Astrocyte (in vitro differentiated cells and primary cell): ENCODE measurements around the gene LZTS2. TPM values are rescaled to one million over a fixed set of nuclear protein-coding genes. Genes with fewer than 3 reads are reported as not detected.

ENCODE experiments used
- DNase-seq: peaks from one replicate; pipeline ENCODE4 v3.0.0-alpha.2; 2010; ENCODE audit warnings: low read depth
- FAIRE-seq: peaks from 2 replicates; lab custom pipeline; 2011; peaks lifted over from hg19 to GRCh38; lab: Jason Lieb, UNC
- H2AFZ ChIP-seq: 2 replicates; pipeline ENCODE4 v1.6.0; 2012; ENCODE audit warnings: low read depth, low read length, inconsistent platforms
- H3K27ac ChIP-seq: 2 replicates; pipeline ENCODE4 v1.5.1; 2011; ENCODE audit warnings: low read depth, low read length, inconsistent platforms
- H3K27me3 ChIP-seq: 2 replicates; pipeline ENCODE4 v1.6.0; 2011; ENCODE audit warnings: low read length, inconsistent platforms; ENCODE audit not compliant: insufficient read depth
- H3K36me3 ChIP-seq: 2 replicates; pipeline ENCODE4 v1.5.1; 2011; ENCODE audit warnings: low read length, inconsistent platforms; ENCODE audit not compliant: insufficient read depth
- H3K4me1 ChIP-seq: 2 replicates; pipeline ENCODE4 v1.5.1; 2011; ENCODE audit warnings: low read length, inconsistent platforms; ENCODE audit not compliant: insufficient read depth
- H3K4me2 ChIP-seq: 2 replicates; pipeline ENCODE4 v1.6.0; 2012; ENCODE audit warnings: low read length, inconsistent platforms
- H3K4me3 ChIP-seq: 2 replicates; pipeline ENCODE4 v1.5.1; 2011; ENCODE audit warnings: low read depth, mild to moderate bottlenecking, low read length, inconsistent platforms; ENCODE audit not compliant: insufficient read depth
- H3K79me2 ChIP-seq: 2 replicates; pipeline ENCODE4 v1.6.0; 2012; ENCODE audit warnings: mild to moderate bottlenecking, low read length, inconsistent platforms; ENCODE audit not compliant: insufficient read depth
- H3K9ac ChIP-seq: 2 replicates; pipeline ENCODE4 v1.6.0; 2012; ENCODE audit warnings: mild to moderate bottlenecking, low read length, inconsistent platforms
- H3K9me3 ChIP-seq: 2 replicates; pipeline ENCODE4 v1.5.1; 2012; ENCODE audit warnings: low read depth, mild to moderate bottlenecking, low read length, inconsistent platforms; ENCODE audit not compliant: insufficient read depth
- H4K20me1 ChIP-seq: 2 replicates; pipeline ENCODE4 v1.6.0; 2012; ENCODE audit warnings: low read length, inconsistent platforms; ENCODE audit not compliant: insufficient read depth
- H3K27ac Mint-ChIP-seq: one replicate; pipeline ENCODE4 v1.8.0; 2021; ENCODE audit warnings: mild to moderate bottlenecking, mixed read lengths; ENCODE audit not compliant: unreplicated experiment
- H3K27me3 Mint-ChIP-seq: one replicate; pipeline ENCODE4 v1.8.0; 2021; ENCODE audit warnings: low read depth, mixed read lengths; ENCODE audit not compliant: unreplicated experiment
- H3K36me3 Mint-ChIP-seq: one replicate; pipeline ENCODE4 v1.8.0; 2021; ENCODE audit warnings: low read depth, mixed read lengths; ENCODE audit not compliant: unreplicated experiment
- H3K4me1 Mint-ChIP-seq: one replicate; pipeline ENCODE4 v1.8.0; 2021; ENCODE audit warnings: low read depth, mixed read lengths; ENCODE audit not compliant: unreplicated experiment
- H3K4me3 Mint-ChIP-seq: one replicate; pipeline ENCODE4 v1.8.0; 2021; ENCODE audit warnings: mild to moderate bottlenecking, moderate library complexity, mixed read lengths; ENCODE audit not compliant: unreplicated experiment
- H3K9me3 Mint-ChIP-seq: one replicate; pipeline ENCODE4 v1.8.0; 2021; ENCODE audit warnings: mild to moderate bottlenecking, mixed read lengths; ENCODE audit not compliant: unreplicated experiment
- EZH2 ChIP-seq: IDR thresholded peaks from 2 replicates; pipeline ENCODE4 v1.6.1; 2012; ENCODE audit warnings: mild to moderate bottlenecking, low read length, inconsistent platforms; ENCODE audit not compliant: insufficient read depth
- total RNA-seq: library from RNA; stranded (reverse); gene quantifications from 2 replicates; pipeline ENCODE4 v1.2.1, GENCODE V29; 2021
- TF ChIP-seq, protein P1 (sequence below): IDR thresholded peaks from 2 replicates; pipeline ENCODE4 v1.5.1; 2011; ENCODE audit warnings: low read depth, mild to moderate bottlenecking, inconsistent platforms, low read length, moderate library complexity; ENCODE audit not compliant: insufficient read depth

The LZTS2 gene
- total RNA-seq, 1 donor from 2014 or later, result 69.9 TPM

DNA sequence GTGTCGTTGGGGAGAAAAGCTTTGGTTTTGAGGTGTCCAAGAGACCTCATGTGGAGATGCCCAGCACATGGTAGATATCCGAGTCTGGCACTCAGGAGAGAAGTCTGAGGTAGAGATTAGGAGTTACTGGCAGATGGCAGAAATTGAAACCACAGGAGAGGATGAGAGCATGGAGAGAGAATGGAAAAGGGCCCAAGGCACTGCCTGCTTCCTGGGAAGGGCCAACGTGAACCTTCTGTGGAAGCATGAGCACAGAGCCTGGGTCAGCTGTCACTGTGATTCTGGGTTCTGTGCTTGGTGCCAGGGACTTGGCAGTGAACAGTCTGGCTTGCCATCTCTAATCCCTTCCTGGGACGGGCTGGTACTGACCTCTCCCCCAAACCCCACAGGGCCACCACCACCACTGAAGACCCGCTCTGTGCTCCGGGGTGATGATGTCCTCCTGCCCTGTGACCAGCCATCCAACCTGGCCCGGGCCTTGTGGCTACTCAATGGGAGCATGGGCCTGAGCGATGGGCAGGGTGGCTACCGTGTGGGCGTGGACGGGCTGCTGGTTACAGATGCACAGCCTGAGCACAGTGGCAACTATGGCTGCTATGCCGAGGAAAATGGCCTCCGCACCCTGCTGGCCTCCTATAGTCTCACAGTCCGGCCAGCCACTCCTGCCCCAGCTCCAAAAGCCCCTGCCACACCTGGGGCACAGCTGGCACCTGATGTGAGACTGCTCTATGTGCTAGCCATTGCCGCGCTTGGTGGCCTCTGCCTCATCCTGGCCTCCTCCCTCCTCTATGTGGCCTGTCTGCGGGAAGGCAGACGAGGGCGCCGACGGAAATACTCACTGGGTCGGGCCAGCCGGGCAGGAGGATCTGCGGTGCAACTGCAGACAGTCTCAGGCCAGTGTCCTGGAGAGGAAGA is 16.4 kb upstream of the LZTS2 start:
- no peak for DNase-seq
- Histone ChIP-seq H3K27ac (no peak overlapping the region), H3K36me3 (peaks cover 4% of the 10 kb centered on the region), H4K20me1 (peaks cover 24% of the 10 kb centered on the region), H3K9me3 (no peaks in the 10 kb centered on the region), H3K4me2 (no peak overlapping the region), H3K4me3 (no peak overlapping the region), H3K27me3 (no peaks in the 10 kb centered on the region), H2AFZ (no peak overlapping the region), H3K79me2 (peaks cover 24% of the 10 kb centered on the region), H3K4me1 (peaks cover 17% of the 10 kb centered on the region), H3K9ac (no peak overlapping the region)
- no peaks in the 10 kb centered on the region for H3K27me3 Mint-ChIP-seq
- H3K4me1 Mint-ChIP-seq, result peaks cover 10% of the 10 kb centered on the region
- H3K4me3 Mint-ChIP-seq, result no peak overlapping the region
- TF ChIP-seq, protein P1, sequence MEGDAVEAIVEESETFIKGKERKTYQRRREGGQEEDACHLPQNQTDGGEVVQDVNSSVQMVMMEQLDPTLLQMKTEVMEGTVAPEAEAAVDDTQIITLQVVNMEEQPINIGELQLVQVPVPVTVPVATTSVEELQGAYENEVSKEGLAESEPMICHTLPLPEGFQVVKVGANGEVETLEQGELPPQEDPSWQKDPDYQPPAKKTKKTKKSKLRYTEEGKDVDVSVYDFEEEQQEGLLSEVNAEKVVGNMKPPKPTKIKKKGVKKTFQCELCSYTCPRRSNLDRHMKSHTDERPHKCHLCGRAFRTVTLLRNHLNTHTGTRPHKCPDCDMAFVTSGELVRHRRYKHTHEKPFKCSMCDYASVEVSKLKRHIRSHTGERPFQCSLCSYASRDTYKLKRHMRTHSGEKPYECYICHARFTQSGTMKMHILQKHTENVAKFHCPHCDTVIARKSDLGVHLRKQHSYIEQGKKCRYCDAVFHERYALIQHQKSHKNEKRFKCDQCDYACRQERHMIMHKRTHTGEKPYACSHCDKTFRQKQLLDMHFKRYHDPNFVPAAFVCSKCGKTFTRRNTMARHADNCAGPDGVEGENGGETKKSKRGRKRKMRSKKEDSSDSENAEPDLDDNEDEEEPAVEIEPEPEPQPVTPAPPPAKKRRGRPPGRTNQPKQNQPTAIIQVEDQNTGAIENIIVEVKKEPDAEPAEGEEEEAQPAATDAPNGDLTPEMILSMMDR, result no peak
- no peak for TF ChIP-seq EZH2
- no peak overlapping the region for H3K27ac Mint-ChIP-seq
- no peak for FAIRE-seq
- H3K9me3 Mint-ChIP-seq, result peaks cover 3% of the 10 kb centered on the region
- peaks cover 21% of the 10 kb centered on the region for H3K36me3 Mint-ChIP-seq

- H3K27me3 ChIP-seq, result no peaks in the 10 kb centered on the region
- H3K4me1 ChIP-seq, result peaks cover 19% of the 10 kb centered on the region
- H3K27ac ChIP-seq, result no peak overlapping the region
- Mint-ChIP-seq H3K9me3 (peaks cover 3% of the 10 kb centered on the region), H3K27me3 (no peaks in the 10 kb centered on the region), H3K27ac (no peak overlapping the region), H3K4me1 (peaks cover 10% of the 10 kb centered on the region), H3K36me3 (peaks cover 21% of the 10 kb centered on the region), H3K4me3 (no peak overlapping the region)
- peaks cover 33% of the 10 kb centered on the region for H3K79me2 ChIP-seq
- FAIRE-seq, result no peak
- peaks cover 4% of the 10 kb centered on the region for H3K36me3 ChIP-seq
- H3K4me2 ChIP-seq, result no peak overlapping the region
- H3K9me3 ChIP-seq, result no peaks in the 10 kb centered on the region
- H2AFZ ChIP-seq, result no peak overlapping the region
- H3K9ac ChIP-seq, result no peak overlapping the region
- TF ChIP-seq EZH2, result no peak
- TF ChIP-seq, protein P1, result no peak
- H3K4me3 ChIP-seq, result no peak overlapping the region
- peaks cover 26% of the 10 kb centered on the region for H4K20me1 ChIP-seq
- DNase-seq, result no peak
These were observed 15.5 kb upstream of the LZTS2 start for GRCh38 chr10:100983868-100984671.
